Measurements from ENCODE around the gene PRR3. TPM values are rescaled to one million over a fixed set of nuclear protein-coding genes. Genes with fewer than 3 reads are reported as not detected.
"Not testable (repeated sequence)": the region's sequence is repeated elsewhere in the genome, so short reads cannot be mapped to it uniquely, and the experiment has no call there.

PRR3 gene
- polyA plus RNA-seq (ENCODE audit: insufficient read length in 4 of 4): 10 to 100 TPM; 26.7 to 41.2 (median 34.1) TPM

- peak; percentile 90 to 98 (median 90) for DNase-seq (ENCODE audit: low read depth in 4 of 4, low spot score in 2 of 4)
These were observed at the start of gene PRR3 for GRCh38 chr6:30556906-30557682. PRR3 (plus strand) TSS chr6:30557295; CDS start chr6:30557345, 50 bp downstream.

DNA sequence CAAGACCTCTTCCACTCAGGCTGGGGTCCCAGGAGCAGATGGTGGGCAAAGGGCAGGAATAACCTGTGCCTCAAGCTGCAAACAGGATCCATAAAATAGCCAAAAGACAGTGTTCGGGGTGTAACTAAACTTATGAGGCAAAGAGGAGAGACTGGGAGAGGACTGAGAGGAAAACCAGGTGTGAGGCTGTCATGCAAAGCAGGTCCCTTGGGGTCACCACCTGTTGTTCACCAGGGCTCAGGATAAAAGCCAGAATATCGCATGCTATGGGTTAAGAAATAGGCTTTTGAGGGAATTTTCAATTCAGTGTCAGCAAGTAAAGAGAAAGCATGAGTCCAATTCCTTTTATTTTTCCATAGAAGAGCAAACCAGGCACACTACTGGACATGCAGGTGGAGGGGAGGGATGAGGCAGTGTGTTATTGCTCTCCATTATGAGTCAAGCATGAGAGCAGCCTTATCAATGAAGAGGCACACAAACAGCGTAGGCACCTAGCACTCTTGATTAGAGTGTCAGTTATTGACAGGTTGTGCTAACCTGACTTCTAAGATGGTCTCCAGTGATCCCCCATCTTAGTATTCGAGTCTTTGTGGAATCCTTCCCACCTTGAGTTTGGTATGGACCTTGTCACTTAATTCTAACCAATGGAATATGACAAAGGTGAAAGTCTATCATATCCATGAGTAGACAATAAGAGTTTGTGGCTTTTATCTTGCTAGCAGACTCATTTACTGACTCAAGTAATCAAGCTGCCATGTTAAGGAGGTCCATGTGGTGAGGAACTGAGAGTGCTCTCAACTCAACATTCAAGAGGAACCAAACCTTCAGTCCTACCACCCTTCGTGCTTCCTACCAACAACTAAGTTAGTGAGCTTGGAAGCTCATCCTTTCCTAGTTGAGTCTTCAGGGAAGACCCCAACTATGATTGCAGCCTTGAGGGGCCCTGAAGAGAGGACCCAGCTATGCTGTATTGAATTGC lies 49.0 kb upstream of the PRR3 start:
- no peak for DNase-seq (ENCODE audit: low read depth in 4 of 4, low spot score in 2 of 4)

GRCh38 chr6:30508890-30509736 lies 48.0 kb upstream of the PRR3 start:
- no peak for DNase-seq (ENCODE audit: low read depth in 4 of 4, low spot score in 2 of 4)

GRCh38 chr6:30510419-30511168 lies 46.5 kb upstream of the PRR3 start:
- DNase-seq (ENCODE audit: low read depth in 4 of 4, low spot score in 2 of 4): no peak

- DNase-seq (ENCODE audit: low read depth in 4 of 4, low spot score in 2 of 4): no peak
These were observed 45.9 kb upstream of the PRR3 start for GRCh38 chr6:30511169-30511546.

GRCh38 chr6:30513451-30513850 lies 43.6 kb upstream of the PRR3 start:
- no peak for DNase-seq (ENCODE audit: low read depth in 4 of 4, low spot score in 2 of 4)

DNA sequence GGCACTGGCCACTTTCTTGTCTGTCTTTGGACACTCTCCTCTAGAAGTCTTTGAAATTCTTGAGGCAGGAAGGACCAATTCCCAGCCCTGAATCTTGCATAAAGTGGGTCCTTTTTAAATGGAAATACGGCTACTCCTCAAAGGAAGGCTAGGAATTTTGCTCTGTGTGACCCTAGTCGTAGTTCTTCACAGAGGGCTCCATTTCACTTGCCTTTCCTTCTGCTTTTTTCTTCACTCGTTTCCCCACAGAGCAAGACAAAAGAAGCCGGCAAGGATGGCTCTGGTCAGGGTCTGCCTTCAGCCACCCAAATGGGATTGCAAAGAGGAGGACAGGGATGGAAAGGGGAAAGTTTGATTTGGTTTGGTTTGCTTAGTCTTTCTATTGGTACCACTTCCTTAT lies 42.0 kb upstream of the PRR3 start:
- DNase-seq (ENCODE audit: low read depth in 4 of 4, low spot score in 2 of 4): no peak

DNA sequence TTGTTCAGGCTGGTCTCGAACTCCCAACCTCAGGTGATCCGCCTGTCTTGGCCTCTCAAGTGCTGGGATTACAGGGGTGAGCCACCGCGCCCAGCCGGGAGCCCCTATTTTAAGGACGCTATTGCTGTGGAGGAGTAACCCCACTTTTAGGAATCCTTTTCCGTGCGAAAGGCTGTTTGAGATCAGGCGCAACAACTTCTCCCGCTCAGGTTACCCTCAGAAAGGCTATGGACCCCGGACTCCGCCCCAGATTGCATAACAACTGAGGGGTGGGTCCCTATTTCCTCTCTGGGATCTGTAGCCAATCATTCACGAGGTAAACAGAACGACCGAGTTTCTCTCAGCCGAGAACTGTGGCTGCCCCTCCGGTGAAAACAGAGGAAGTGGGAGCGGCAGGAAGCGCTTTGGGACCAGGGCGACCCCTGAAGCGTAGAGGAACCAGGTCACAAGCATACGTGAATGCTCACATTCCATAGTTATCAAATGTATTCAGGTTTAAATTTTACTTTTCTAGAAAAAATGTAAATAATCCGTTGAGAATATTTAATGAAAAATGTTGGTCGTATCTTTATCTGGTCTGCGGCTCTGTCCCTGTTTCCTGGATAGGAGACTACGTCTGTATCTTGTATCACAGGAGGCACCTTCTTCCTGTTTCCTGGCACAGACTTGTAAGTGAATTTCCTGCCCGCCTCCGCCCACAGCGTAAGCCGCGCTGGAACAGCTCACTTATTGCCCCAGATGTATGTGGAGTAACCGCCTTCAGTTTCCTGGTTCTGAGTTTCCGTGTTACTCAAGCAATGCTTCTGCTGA lies 40.9 kb upstream of the PRR3 start:
- DNase-seq (ENCODE audit: low read depth in 4 of 4, low spot score in 2 of 4): peak; percentile 67 to 92 (median 80)

- DNase-seq (ENCODE audit: low read depth in 4 of 4, low spot score in 2 of 4): not testable (repeated sequence)
These were observed 40.4 kb upstream of the PRR3 start for GRCh38 chr6:30516754-30517076.

GRCh38 chr6:30517767-30518504 lies 39.2 kb upstream of the PRR3 start:
- DNase-seq (ENCODE audit: low read depth in 4 of 4, low spot score in 2 of 4): not testable (repeated sequence)

- DNase-seq (ENCODE audit: low read depth in 4 of 4, low spot score in 2 of 4): not testable (repeated sequence)
These were observed 38.5 kb upstream of the PRR3 start for GRCh38 chr6:30518505-30519145.

- DNase-seq (ENCODE audit: low read depth in 4 of 4, low spot score in 2 of 4): no peak
These were observed 36.6 kb upstream of the PRR3 start for GRCh38 chr6:30520522-30520921.

DNA sequence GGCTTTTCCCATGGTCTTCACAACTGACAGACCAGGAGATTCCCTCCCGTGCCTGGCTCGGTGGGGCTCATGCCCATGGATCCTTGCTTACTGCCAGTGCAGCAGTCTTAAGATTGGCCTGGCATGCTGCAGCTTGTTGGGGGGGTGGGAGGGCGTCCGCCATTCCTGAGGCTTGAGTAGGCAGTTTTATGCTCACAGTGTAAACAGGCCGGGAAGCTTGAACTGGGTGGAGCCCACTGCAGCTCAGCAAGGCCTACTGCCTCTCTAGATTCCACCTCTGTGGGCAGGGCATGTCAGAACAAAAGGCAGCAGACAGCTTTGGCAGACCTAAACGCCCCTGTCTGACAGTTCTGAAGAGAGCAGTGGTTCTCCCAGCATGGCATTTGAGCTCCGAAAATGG lies 36.0 kb upstream of the PRR3 start:
- DNase-seq (ENCODE audit: low read depth in 4 of 4, low spot score in 2 of 4): not testable (repeated sequence)

GRCh38 chr6:30521952-30522351 lies 35.1 kb upstream of the PRR3 start:
- DNase-seq (ENCODE audit: low read depth in 4 of 4, low spot score in 2 of 4): not testable (repeated sequence)

- DNase-seq (ENCODE audit: low read depth in 4 of 4, low spot score in 2 of 4): not testable (repeated sequence)
These were observed 30.7 kb upstream of the PRR3 start for GRCh38 chr6:30526444-30526843.

- DNase-seq (ENCODE audit: low read depth in 4 of 4, low spot score in 2 of 4): not testable (repeated sequence)
These were observed 27.7 kb upstream of the PRR3 start for GRCh38 chr6:30529349-30529875.

- no peak for DNase-seq (ENCODE audit: low read depth in 4 of 4, low spot score in 2 of 4)
These were observed 27.1 kb upstream of the PRR3 start for GRCh38 chr6:30530014-30530413.

Data from left renal cortex interstitium (tissue), 4 donors.